Stimulated activated CD4-positive, alpha-beta T cell treated with anti-CD3 and anti-CD28 coated beads, Interleukin-4, amount 100 ng/mL, for 4 hours (primary cell): ENCODE measurements around the gene PHACTR3.

Experiments used
- DNase-seq, 2 experiments: peaks; one replicate each; pipeline ENCODE4 v3.0.0-alpha.2; 2020

The PHACTR3 gene

GRCh38 chr20:59821788-59822187, 217.4 kb downstream of the PHACTR3 start:
- no peak for DNase-seq

- no peak for DNase-seq
These were observed 218.1 kb downstream of the PHACTR3 start for GRCh38 chr20:59822291-59823029.

GRCh38 chr20:59823030-59823423, 218.7 kb downstream of the PHACTR3 start:
- DNase-seq = no peak

GRCh38 chr20:59823491-59824259, 219.3 kb downstream of the PHACTR3 start:
- no peak for DNase-seq

GRCh38 chr20:59824711-59825562, 220.6 kb downstream of the PHACTR3 start:
- DNase-seq = no peak

- no peak for DNase-seq
These were observed 221.2 kb downstream of the PHACTR3 start for GRCh38 chr20:59825563-59825920.

GRCh38 chr20:59825944-59826759, 221.8 kb downstream of the PHACTR3 start:
- no peak for DNase-seq

- DNase-seq = no peak
These were observed 223.1 kb downstream of the PHACTR3 start for GRCh38 chr20:59827138-59828056.

- no peak for DNase-seq
These were observed 224.0 kb downstream of the PHACTR3 start for GRCh38 chr20:59828125-59829053.

GRCh38 chr20:59829054-59829785, 224.9 kb downstream of the PHACTR3 start:
- DNase-seq = no peak

GRCh38 chr20:59829786-59830664, 225.7 kb downstream of the PHACTR3 start:
- no peak for DNase-seq

- no peak for DNase-seq
These were observed 226.3 kb downstream of the PHACTR3 start for GRCh38 chr20:59830665-59831023.

- DNase-seq = no peak
These were observed 226.9 kb downstream of the PHACTR3 start for GRCh38 chr20:59831024-59831915.

GRCh38 chr20:59831916-59832270, 227.6 kb downstream of the PHACTR3 start:
- DNase-seq = no peak

- DNase-seq = no peak
These were observed 228.3 kb downstream of the PHACTR3 start for GRCh38 chr20:59832406-59833363.

GRCh38 chr20:59835057-59835447, 230.7 kb downstream of the PHACTR3 start:
- no peak for DNase-seq
